HepG2 (cell line): Measurements from ENCODE around the gene RPL18. TPM values are rescaled to one million over a fixed set of nuclear protein-coding genes. Genes with fewer than 3 reads are reported as not detected.

Source experiments
- HIVEP1 ChIP-seq: sonication (generic); formaldehyde crosslinking; IDR thresholded peaks from 2 replicates; pipeline ENCODE4 v1.4.0; 2020; ENCODE audit warnings: mild to moderate bottlenecking, missing genetic modification reagents
- JUNB ChIP-seq: sonication (generic); formaldehyde crosslinking; IDR thresholded peaks from 2 replicates; pipeline ENCODE4 v1.8.0; 2022; ENCODE audit warnings: missing genetic modification reagents, mild to moderate bottlenecking, borderline replicate concordance
- NCOA1 ChIP-seq: sonication (generic); formaldehyde crosslinking; IDR thresholded peaks from 2 replicates; pipeline ENCODE4 v1.9.0; 2021; ENCODE audit warnings: missing genetic modification reagents
- NR2F1 ChIP-seq, 2 experiments: fragments of 450-650 bp in 1 of 2; formaldehyde crosslinking in 1 of 2; IDR thresholded peaks; 2 replicates each; pipeline versions ENCODE4 v1.5.0 to v1.6.1; 2016 to 2020; ENCODE audit warnings: mild to moderate bottlenecking in 1 of 2, missing compliant biosample characterization in 1 of 2, missing genetic modification reagents in 1 of 2, moderate library complexity in 1 of 2
- RELA ChIP-seq: sonication (generic); formaldehyde crosslinking; IDR thresholded peaks from 2 replicates; pipeline ENCODE4 v1.4.0; 2020; ENCODE audit warnings: missing genetic modification reagents
- SETDB1 ChIP-seq: sonication (generic); formaldehyde crosslinking; IDR thresholded peaks from 2 replicates; pipeline ENCODE4 v1.5.1; 2020; ENCODE audit warnings: missing genetic modification reagents, mild to moderate bottlenecking, borderline replicate concordance
- SMAD3 ChIP-seq: sonication (generic); formaldehyde crosslinking; IDR thresholded peaks from 2 replicates; pipeline ENCODE4 v1.4.0; 2020; ENCODE audit warnings: missing genetic modification reagents
- UBTF ChIP-seq: sonication (generic); formaldehyde crosslinking; IDR thresholded peaks from 2 replicates; pipeline ENCODE4 v1.4.0; 2020; ENCODE audit warnings: mild to moderate bottlenecking, missing genetic modification reagents
- ZMAT3 ChIP-seq: sonication (generic); formaldehyde crosslinking; conservative IDR thresholded peaks from 2 replicates; pipeline ENCODE4 v1.7.0; 2021; ENCODE audit warnings: missing genetic modification reagents
- ZNF615 ChIP-seq: sonication (generic); formaldehyde crosslinking; IDR thresholded peaks from 2 replicates; pipeline ENCODE4 v1.5.0; 2020; ENCODE audit warnings: mild to moderate bottlenecking, missing genetic modification reagents, borderline replicate concordance
- ZNF619 ChIP-seq: sonication (generic); formaldehyde crosslinking; IDR thresholded peaks from 2 replicates; pipeline ENCODE4 v1.4.0; 2020; ENCODE audit warnings: mild to moderate bottlenecking, missing genetic modification reagents
- ZNF672 ChIP-seq: sonication (generic); formaldehyde crosslinking; IDR thresholded peaks from 2 replicates; pipeline ENCODE4 v1.8.1; 2022; ENCODE audit warnings: missing genetic modification reagents
- ZNF687 ChIP-seq: sonication (generic); formaldehyde crosslinking; IDR thresholded peaks from 2 replicates; pipeline ENCODE4 v1.5.1; 2020; ENCODE audit warnings: mild to moderate bottlenecking, missing genetic modification reagents, moderate library complexity
- polyA plus RNA-seq, 8 experiments: library from polyadenylated mRNA; depleted of rRNA in 3 of 8; stranded (reverse) in 7 of 8; unstranded in 1 of 8; fragments of >200 nt; fragmentation: Illumina TruSeq in 4 of 8; extraction: Trizol in 4 of 8; gene quantifications; 2 replicates each; pipeline versions ENCODE4 v1.2.1 to v1.2.3, GENCODE V29; 2011 to 2016; ENCODE audit warnings: low read depth in 4 of 8, missing spikeins in 1 of 8, mixed read lengths in 1 of 8; ENCODE audit not compliant: insufficient read depth in 1 of 8
- total RNA-seq, 5 experiments: library from RNA; depleted of rRNA; stranded (reverse); fragments of >200 nt; fragmentation: Illumina TruSeq; extraction: Trizol; gene quantifications; 2 replicates each; pipeline ENCODE4 v1.2.3, GENCODE V29; 2016; ENCODE audit warnings: low read depth in 1 of 5
- TF ChIP-seq, protein P1 (sequence below): sonication (generic); formaldehyde crosslinking; IDR thresholded peaks from 2 replicates; pipeline ENCODE4 v1.5.0; 2020; ENCODE audit warnings: mild to moderate bottlenecking, missing genetic modification reagents
- TF ChIP-seq, protein P2 (sequence below): IDR thresholded peaks from 2 replicates; pipeline ENCODE4 v1.6.1; 2016; ENCODE audit warnings: mild to moderate bottlenecking

The RPL18 gene
- total and polyA plus RNA-seq, 2 of the 13 experiments (the other 11 are each of a cell fraction or from before 2014, with no cell fraction given) = 1,485 to 1,639 TPM

DNA sequence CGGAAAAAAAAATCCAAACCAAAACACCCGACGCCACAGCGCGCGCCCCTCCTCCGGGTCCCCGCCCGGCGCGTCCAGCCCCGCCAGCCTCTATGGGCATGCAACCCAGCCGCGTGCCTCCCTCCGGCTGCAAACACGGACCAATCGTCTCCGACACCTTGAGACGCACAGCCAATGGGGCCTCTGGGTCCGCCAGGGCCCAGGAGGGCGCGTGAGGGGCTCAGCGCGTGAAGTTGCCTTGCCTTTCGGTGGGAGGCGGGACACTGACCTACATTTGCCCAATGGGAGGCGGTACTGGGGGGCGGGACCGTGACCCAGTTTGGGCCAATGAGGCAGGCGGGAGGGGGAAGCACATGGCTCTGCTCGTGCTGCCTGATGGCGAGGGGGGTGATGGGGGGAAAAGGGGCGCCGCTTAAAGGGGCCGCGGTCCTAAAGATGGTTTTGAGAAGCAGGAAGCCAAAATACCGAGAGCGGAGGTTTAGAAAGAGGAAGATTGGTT is 18.5 kb upstream of the RPL18 start (continued):
- no peak for TF ChIP-seq UBTF (CRISPR knock-in tag)
- TF ChIP-seq JUNB (CRISPR knock-in tag) = no peak
- TF ChIP-seq ZNF619 (CRISPR knock-in tag) = no peak
- TF ChIP-seq, protein P1, sequence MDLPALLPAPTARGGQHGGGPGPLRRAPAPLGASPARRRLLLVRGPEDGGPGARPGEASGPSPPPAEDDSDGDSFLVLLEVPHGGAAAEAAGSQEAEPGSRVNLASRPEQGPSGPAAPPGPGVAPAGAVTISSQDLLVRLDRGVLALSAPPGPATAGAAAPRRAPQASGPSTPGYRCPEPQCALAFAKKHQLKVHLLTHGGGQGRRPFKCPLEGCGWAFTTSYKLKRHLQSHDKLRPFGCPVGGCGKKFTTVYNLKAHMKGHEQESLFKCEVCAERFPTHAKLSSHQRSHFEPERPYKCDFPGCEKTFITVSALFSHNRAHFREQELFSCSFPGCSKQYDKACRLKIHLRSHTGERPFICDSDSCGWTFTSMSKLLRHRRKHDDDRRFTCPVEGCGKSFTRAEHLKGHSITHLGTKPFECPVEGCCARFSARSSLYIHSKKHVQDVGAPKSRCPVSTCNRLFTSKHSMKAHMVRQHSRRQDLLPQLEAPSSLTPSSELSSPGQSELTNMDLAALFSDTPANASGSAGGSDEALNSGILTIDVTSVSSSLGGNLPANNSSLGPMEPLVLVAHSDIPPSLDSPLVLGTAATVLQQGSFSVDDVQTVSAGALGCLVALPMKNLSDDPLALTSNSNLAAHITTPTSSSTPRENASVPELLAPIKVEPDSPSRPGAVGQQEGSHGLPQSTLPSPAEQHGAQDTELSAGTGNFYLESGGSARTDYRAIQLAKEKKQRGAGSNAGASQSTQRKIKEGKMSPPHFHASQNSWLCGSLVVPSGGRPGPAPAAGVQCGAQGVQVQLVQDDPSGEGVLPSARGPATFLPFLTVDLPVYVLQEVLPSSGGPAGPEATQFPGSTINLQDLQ = peak; percentile 29; the same call in 1 of the 2 replicates
- TF ChIP-seq ZMAT3 (CRISPR knock-in tag) = peak; percentile 95
- TF ChIP-seq HIVEP1 (CRISPR knock-in tag) = peak; percentile 81
- TF ChIP-seq ZNF687 = peak; percentile 97
- peak; percentile 31; the same call in 1 of the 2 replicates for TF ChIP-seq ZNF672 (CRISPR knock-in tag)
- TF ChIP-seq SMAD3 (CRISPR knock-in tag) = no peak
- TF ChIP-seq NCOA1 (CRISPR knock-in tag) = no peak
- TF ChIP-seq NR2F1 (CRISPR knock-in tag; IDR thresholded peaks at IDR 0.05) = no peak
- no peak for TF ChIP-seq RELA (CRISPR knock-in tag)
- no peak for TF ChIP-seq ZNF615 (CRISPR knock-in tag)
- TF ChIP-seq, protein P2, sequence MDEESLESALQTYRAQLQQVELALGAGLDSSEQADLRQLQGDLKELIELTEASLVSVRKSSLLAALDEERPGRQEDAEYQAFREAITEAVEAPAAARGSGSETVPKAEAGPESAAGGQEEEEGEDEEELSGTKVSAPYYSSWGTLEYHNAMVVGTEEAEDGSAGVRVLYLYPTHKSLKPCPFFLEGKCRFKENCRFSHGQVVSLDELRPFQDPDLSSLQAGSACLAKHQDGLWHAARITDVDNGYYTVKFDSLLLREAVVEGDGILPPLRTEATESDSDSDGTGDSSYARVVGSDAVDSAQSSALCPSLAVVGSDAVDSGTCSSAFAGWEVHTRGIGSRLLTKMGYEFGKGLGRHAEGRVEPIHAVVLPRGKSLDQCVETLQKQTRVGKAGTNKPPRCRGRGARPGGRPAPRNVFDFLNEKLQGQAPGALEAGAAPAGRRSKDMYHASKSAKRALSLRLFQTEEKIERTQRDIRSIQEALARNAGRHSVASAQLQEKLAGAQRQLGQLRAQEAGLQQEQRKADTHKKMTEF (CRISPR knock-in tag) = peak; percentile 91
- TF ChIP-seq SETDB1 (CRISPR knock-in tag) = no peak
